HEK293 (cell line): ENCODE measurements around the gene ZBTB20.

ENCODE experiments used
- CTCF ChIA-PET: fragments of 350-600 bp; formaldehyde crosslinking; extraction: SDS; loops from one replicate; lab custom pipeline; 2021; ENCODE audit warnings: antibody characterized with exemption; lab: Yijun Ruan, JAX
- POLR2A ChIA-PET: fragments of 300-600 bp; formaldehyde crosslinking; extraction: SDS; loops from one replicate; lab custom pipeline; 2020; ENCODE audit warnings: antibody characterized with exemption, inconsistent platforms; lab: Yijun Ruan, JAX
- H3K27ac ChIP-seq: fragments of 200-500 bp; sonication (Bioruptor generic); 2 replicates; pipeline ENCODE4 v1.5.1; 2014; ENCODE audit warnings: low read depth, low read length, control low read depth, inconsistent platforms; ENCODE audit errors: extremely low read depth
- H3K36me3 ChIP-seq, 2 experiments: fragments of 200-500 bp in 1 of 2; sonication (Bioruptor generic) in 1 of 2; 1 replicate in 1 of 2; 2 replicates in 1 of 2; pipeline ENCODE4 v1.5.1; 2014 to 2017; ENCODE audit warnings: inconsistent platforms in 2 of 2, low read length in 2 of 2; ENCODE audit not compliant: control insufficient read depth in 2 of 2, insufficient read depth in 1 of 2
- H3K4me1 ChIP-seq: fragments of 200-500 bp; sonication (Bioruptor generic); 2 replicates; pipeline ENCODE4 v1.5.1; 2014; ENCODE audit warnings: mild to moderate bottlenecking, low read length, inconsistent platforms; ENCODE audit not compliant: control insufficient read depth, insufficient read depth
- H3K4me3 ChIP-seq: 2 replicates; pipeline ENCODE4 v1.5.1; 2011; ENCODE audit warnings: low read depth, mild to moderate bottlenecking, control low read depth, low read length, moderate library complexity
- H3K9me3 ChIP-seq: fragments of 200-500 bp; sonication (Bioruptor generic); 2 replicates; pipeline ENCODE4 v1.5.1; 2014; ENCODE audit warnings: low read depth, low read length, inconsistent platforms; ENCODE audit not compliant: control insufficient read depth, insufficient read depth
- BCL11B ChIP-seq: fragments of 450-650 bp; formaldehyde crosslinking; IDR thresholded peaks from 2 replicates; pipeline ENCODE4 v1.5.1; 2016; ENCODE audit warnings: low read depth, missing biosample characterization, missing genetic modification characterization
- EGR2 ChIP-seq: fragments of 450-650 bp; formaldehyde crosslinking; IDR thresholded peaks from 2 replicates; pipeline ENCODE4 v1.5.1; 2016; ENCODE audit warnings: low read depth, missing biosample characterization, missing genetic modification characterization
- GLI4 ChIP-seq: fragments of 450-650 bp; formaldehyde crosslinking; IDR thresholded peaks from 2 replicates; pipeline ENCODE4 v1.5.1; 2016; ENCODE audit warnings: missing biosample characterization, missing genetic modification characterization
- GLIS2 ChIP-seq: fragments of 450-650 bp; formaldehyde crosslinking; IDR thresholded peaks from 2 replicates; pipeline ENCODE4 v1.5.1; 2016; ENCODE audit warnings: missing biosample characterization, missing genetic modification characterization
- PRDM4 ChIP-seq: fragments of 450-650 bp; formaldehyde crosslinking; IDR thresholded peaks from 2 replicates; pipeline ENCODE4 v1.5.1; 2017; ENCODE audit warnings: missing biosample characterization, missing genetic modification characterization
- YY1 ChIP-seq: fragments of 450-650 bp; formaldehyde crosslinking; IDR thresholded peaks from 2 replicates; pipeline ENCODE4 v1.5.1; 2018; ENCODE audit warnings: missing biosample characterization, missing genetic modification characterization
- ZBTB17 ChIP-seq: fragments of 450-650 bp; formaldehyde crosslinking; IDR thresholded peaks from 2 replicates; pipeline ENCODE4 v1.5.1; 2016; ENCODE audit warnings: missing biosample characterization, missing genetic modification characterization
- ZNF10 ChIP-seq: fragments of 450-650 bp; formaldehyde crosslinking; IDR thresholded peaks from 2 replicates; pipeline ENCODE4 v1.5.1; 2017; ENCODE audit warnings: missing biosample characterization, missing genetic modification characterization
- ZNF157 ChIP-seq: fragments of 450-650 bp; formaldehyde crosslinking; IDR thresholded peaks from 2 replicates; pipeline ENCODE4 v1.5.1; 2016; ENCODE audit warnings: missing biosample characterization, missing genetic modification characterization
- ZNF2 ChIP-seq: fragments of 450-650 bp; formaldehyde crosslinking; IDR thresholded peaks from 2 replicates; pipeline ENCODE4 v1.5.1; 2016; ENCODE audit warnings: missing biosample characterization, missing genetic modification characterization
- ZNF214 ChIP-seq: fragments of 450-650 bp; formaldehyde crosslinking; IDR thresholded peaks from 2 replicates; pipeline ENCODE4 v1.5.1; 2017; ENCODE audit warnings: missing biosample characterization, mild to moderate bottlenecking, missing genetic modification characterization, borderline replicate concordance
- ZNF248 ChIP-seq: fragments of 450-650 bp; formaldehyde crosslinking; IDR thresholded peaks from 2 replicates; pipeline ENCODE4 v1.5.1; 2017; ENCODE audit warnings: missing biosample characterization, missing genetic modification characterization
- ZNF274 ChIP-seq, 2 experiments: fragments of 200-500 bp in 1 of 2; fragments of 450-650 bp in 1 of 2; sonication (Bioruptor generic) in 1 of 2; formaldehyde crosslinking in 1 of 2; IDR thresholded peaks; 2 replicates each; pipeline versions ENCODE4 v1.5.1 to v1.6.1; 2014 to 2016; ENCODE audit warnings: borderline replicate concordance in 1 of 2, inconsistent platforms in 1 of 2, low read length in 1 of 2, missing biosample characterization in 1 of 2, missing genetic modification characterization in 1 of 2
- ZNF335 ChIP-seq: fragments of 450-650 bp; formaldehyde crosslinking; conservative IDR thresholded peaks from 2 replicates; pipeline ENCODE4 v1.5.1; 2016; ENCODE audit warnings: missing biosample characterization, missing genetic modification characterization
- ZNF350 ChIP-seq: fragments of 450-650 bp; formaldehyde crosslinking; IDR thresholded peaks from 2 replicates; pipeline ENCODE4 v1.5.0; 2017; ENCODE audit warnings: missing biosample characterization, mild to moderate bottlenecking, missing genetic modification characterization
- ZNF488 ChIP-seq: fragments of 450-650 bp; formaldehyde crosslinking; IDR thresholded peaks from 2 replicates; pipeline ENCODE4 v1.5.1; 2016; ENCODE audit warnings: missing biosample characterization, missing genetic modification characterization
- ZNF561 ChIP-seq: fragments of 450-650 bp; IDR thresholded peaks from 2 replicates; pipeline ENCODE4 v1.5.1; 2018; ENCODE audit warnings: missing biosample characterization, missing genetic modification characterization, borderline replicate concordance
- ZNF626 ChIP-seq: fragments of 450-650 bp; sonication (Bioruptor Pico); formaldehyde crosslinking; IDR thresholded peaks from 2 replicates; pipeline ENCODE4 v1.5.1; 2018; ENCODE audit warnings: missing biosample characterization, missing genetic modification characterization, inconsistent platforms
- ZNF660 ChIP-seq: fragments of 450-650 bp; IDR thresholded peaks from 2 replicates; pipeline ENCODE4 v1.5.1; 2018; ENCODE audit warnings: missing biosample characterization, mild to moderate bottlenecking, missing genetic modification characterization
- ZNF677 ChIP-seq: fragments of 450-650 bp; IDR thresholded peaks from 2 replicates; pipeline ENCODE4 v1.5.0; 2018; ENCODE audit warnings: missing biosample characterization, mild to moderate bottlenecking, missing genetic modification characterization, moderate library complexity
- ZXDB ChIP-seq: fragments of 450-650 bp; formaldehyde crosslinking; IDR thresholded peaks from 2 replicates; pipeline ENCODE4 v1.5.1; 2016; ENCODE audit warnings: missing biosample characterization, missing genetic modification characterization
- TF ChIP-seq, protein P1 (sequence below): sonication (generic); formaldehyde crosslinking; IDR thresholded peaks from 2 replicates; pipeline ENCODE4 v1.8.1; 2022; ENCODE audit warnings: mild to moderate bottlenecking, moderate library complexity, missing genetic modification reagents

Gene ZBTB20

GRCh38 chr3:114336122-114336697 lies 810.9 kb downstream of the ZBTB20 start:
- H3K27ac ChIP-seq: no peak overlapping the region
- no peak for TF ChIP-seq ZNF677 (tag by site-specific recombination)
- no peak for TF ChIP-seq PRDM4
- CTCF ChIA-PET: interaction anchor here (0.6 to 1.2 kb wide), 6 partner anchors 13 to 624 kb away, joined by 3 to 6 read pairs (median 3); no protein-coding TSS in a partner anchor
- H3K4me3 ChIP-seq: no peak overlapping the region
- H3K9me3 ChIP-seq: no peaks in the 10 kb centered on the region
- POLR2A ChIA-PET: no interaction called here
- no peaks in the 10 kb centered on the region for H3K4me1 ChIP-seq
- H3K36me3 ChIP-seq: peaks cover 0 to 12% of the 10 kb centered on the region in 2 experiments; a peak in 1 of 3 replicates

GRCh38 chr3:114333923-114334240 lies 813.2 kb downstream of the ZBTB20 start:
- Histone ChIP-seq H3K9me3 (no peaks in the 10 kb centered on the region), H3K4me1 (no peaks in the 10 kb centered on the region), H3K4me3 (no peak overlapping the region)
- CTCF ChIA-PET: interaction anchor here (1.3 kb wide), 1 partner anchor 43 kb away, joined by 3 read pairs; no protein-coding TSS in a partner anchor
- POLR2A ChIA-PET: no interaction called here
- TF ChIP-seq ZNF626 (tag by site-specific recombination) (no peak), ZNF335 (no peak), ZNF488 (tag by site-specific recombination) (no peak), ZNF561 (no peak), ZNF10 (tag by site-specific recombination) (no peak), BCL11B (tag by site-specific recombination) (no peak), EGR2 (tag by site-specific recombination) (no peak), ZNF214 (tag by site-specific recombination) (no peak), ZNF660 (tag by site-specific recombination) (no peak), ZNF157 (no peak), GLIS2 (tag by site-specific recombination) (no peak), ZBTB17 (tag by site-specific recombination) (no peak), GLI4 (tag by site-specific recombination) (no peak), ZNF274 (IDR thresholded peaks at IDR 0.05; ENCODE audit: low read length) (no peak), ZNF274 (tag by site-specific recombination; IDR thresholded peaks at IDR 0.05; ENCODE audit: borderline replicate concordance) (no peak), ZNF2 (tag by site-specific recombination) (no peak), YY1 (tag by site-specific recombination) (no peak), ZNF248 (no peak), ZXDB (tag by site-specific recombination) (no peak), ZNF350 (tag by site-specific recombination) (no peak)
- TF ChIP-seq, protein P1, sequence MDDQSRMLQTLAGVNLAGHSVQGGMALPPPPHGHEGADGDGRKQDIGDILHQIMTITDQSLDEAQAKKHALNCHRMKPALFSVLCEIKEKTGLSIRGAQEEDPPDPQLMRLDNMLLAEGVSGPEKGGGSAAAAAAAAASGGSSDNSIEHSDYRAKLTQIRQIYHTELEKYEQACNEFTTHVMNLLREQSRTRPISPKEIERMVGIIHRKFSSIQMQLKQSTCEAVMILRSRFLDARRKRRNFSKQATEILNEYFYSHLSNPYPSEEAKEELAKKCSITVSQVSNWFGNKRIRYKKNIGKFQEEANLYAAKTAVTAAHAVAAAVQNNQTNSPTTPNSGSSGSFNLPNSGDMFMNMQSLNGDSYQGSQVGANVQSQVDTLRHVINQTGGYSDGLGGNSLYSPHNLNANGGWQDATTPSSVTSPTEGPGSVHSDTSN (CRISPR knock-in tag): no peak
- TF ChIP-seq, all 188 proteins: peak for 0
- H3K27ac ChIP-seq: no peak overlapping the region
- peaks cover 0 to 8% of the 10 kb centered on the region in 2 experiments; a peak in 1 of 3 replicates for H3K36me3 ChIP-seq
